ENCODE results near the gene GPSM3.

DNA sequence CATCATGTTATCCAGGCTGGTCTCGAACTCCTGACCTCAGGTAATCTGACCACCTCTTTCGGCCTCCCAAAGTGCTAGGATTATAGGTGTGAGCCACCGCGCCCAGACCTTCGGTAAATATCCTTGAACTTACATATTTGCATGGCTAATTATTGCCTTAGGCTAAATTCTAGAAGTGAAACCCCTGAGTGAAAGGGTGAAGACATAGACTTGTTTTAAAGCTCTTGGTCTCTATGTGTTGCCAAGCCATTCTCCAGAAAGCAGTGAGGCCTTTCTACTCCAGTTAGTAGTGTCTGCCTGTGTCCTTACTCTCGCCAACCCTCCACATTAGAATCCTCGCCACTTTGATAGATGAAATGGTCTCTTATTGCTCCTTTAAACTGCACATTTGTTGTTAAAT is 34.0 kb upstream of the GPSM3 start:
- TF ChIP-seq EP300 (IDR thresholded peaks at IDR 0.05; ENCODE audit: low read depth in 2 of 2, low read length in 2 of 2): no peak
- TF ChIP-seq EP300 (CRISPR knock-in tag; IDR thresholded peaks at IDR 0.05; ENCODE audit: borderline replicate concordance): no peak
- TF ChIP-seq POLR2A (IDR thresholded peaks at IDR 0.05; ENCODE audit: insufficient read depth in 1 of 2, low read depth in 2 of 2, low read length in 2 of 2): no peak
- TF ChIP-seq ZBTB42 (CRISPR knock-in tag; IDR thresholded peaks at IDR 0.05): no peak
- TF ChIP-seq, protein P1, sequence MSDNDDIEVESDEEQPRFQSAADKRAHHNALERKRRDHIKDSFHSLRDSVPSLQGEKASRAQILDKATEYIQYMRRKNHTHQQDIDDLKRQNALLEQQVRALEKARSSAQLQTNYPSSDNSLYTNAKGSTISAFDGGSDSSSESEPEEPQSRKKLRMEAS (IDR thresholded peaks at IDR 0.05): no peak
- TF ChIP-seq PHF20 (CRISPR knock-in tag; IDR thresholded peaks at IDR 0.05): no peak
- TF ChIP-seq BRD4 (CRISPR knock-in tag; IDR thresholded peaks at IDR 0.05): no peak
- TF ChIP-seq GABPA (IDR thresholded peaks at IDR 0.05; ENCODE audit: low read depth, low read length): no peak
- no peak for TF ChIP-seq GABPA (CRISPR knock-in tag; IDR thresholded peaks at IDR 0.05; ENCODE audit: low read depth)
- TF ChIP-seq, protein P2, sequence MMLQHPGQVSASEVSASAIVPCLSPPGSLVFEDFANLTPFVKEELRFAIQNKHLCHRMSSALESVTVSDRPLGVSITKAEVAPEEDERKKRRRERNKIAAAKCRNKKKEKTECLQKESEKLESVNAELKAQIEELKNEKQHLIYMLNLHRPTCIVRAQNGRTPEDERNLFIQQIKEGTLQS (CRISPR knock-in tag; IDR thresholded peaks at IDR 0.05): no peak
- TF ChIP-seq TCF12 (IDR thresholded peaks at IDR 0.05): no peak
- TF ChIP-seq TCF12 (CRISPR knock-in tag; IDR thresholded peaks at IDR 0.05): no peak
